ENCODE data around the gene ZDHHC14.

Gene ZDHHC14

DNA sequence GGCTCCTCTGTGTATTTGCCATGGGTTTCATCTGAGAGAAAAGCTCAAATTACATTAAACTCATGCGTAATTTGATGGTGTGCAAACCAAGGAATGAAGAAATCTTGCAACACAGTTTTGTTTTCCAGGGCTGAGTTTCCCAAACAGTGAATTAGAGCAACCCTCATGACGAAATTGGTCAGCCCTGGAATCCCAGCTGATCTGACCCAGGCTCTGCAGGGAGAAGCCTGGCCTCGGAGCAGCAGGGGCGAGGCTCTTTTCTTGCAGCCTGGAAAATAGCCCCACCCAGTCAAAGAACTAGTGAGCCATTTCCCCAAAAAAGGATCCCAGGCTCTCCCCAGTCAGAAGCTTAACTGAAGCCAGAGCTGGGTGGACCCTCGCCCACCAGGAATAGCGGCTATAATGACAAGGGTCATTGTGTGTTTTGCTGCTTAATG lies 334.8 kb downstream of the ZDHHC14 start:
- no peak overlapping the region for H3K9ac ChIP-seq (ENCODE audit: low read length)
- no peaks in the 10 kb centered on the region for H4K20me1 ChIP-seq (ENCODE audit: low read depth, low read length)
- H3K4me3 ChIP-seq (ENCODE audit: insufficient read depth, low read length, poor library complexity, severe bottlenecking), result no peak overlapping the region
- H3F3A ChIP-seq (ENCODE audit: insufficient read depth), result no peaks in the 10 kb centered on the region
- no peak overlapping the region for H3K27ac ChIP-seq (ENCODE audit: low read depth, low read length)
- no peak for TF ChIP-seq EZH2phosphoT487 (conservative IDR thresholded peaks at IDR 0.05; ENCODE audit: low read length)
- TF ChIP-seq, protein P1, sequence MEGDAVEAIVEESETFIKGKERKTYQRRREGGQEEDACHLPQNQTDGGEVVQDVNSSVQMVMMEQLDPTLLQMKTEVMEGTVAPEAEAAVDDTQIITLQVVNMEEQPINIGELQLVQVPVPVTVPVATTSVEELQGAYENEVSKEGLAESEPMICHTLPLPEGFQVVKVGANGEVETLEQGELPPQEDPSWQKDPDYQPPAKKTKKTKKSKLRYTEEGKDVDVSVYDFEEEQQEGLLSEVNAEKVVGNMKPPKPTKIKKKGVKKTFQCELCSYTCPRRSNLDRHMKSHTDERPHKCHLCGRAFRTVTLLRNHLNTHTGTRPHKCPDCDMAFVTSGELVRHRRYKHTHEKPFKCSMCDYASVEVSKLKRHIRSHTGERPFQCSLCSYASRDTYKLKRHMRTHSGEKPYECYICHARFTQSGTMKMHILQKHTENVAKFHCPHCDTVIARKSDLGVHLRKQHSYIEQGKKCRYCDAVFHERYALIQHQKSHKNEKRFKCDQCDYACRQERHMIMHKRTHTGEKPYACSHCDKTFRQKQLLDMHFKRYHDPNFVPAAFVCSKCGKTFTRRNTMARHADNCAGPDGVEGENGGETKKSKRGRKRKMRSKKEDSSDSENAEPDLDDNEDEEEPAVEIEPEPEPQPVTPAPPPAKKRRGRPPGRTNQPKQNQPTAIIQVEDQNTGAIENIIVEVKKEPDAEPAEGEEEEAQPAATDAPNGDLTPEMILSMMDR (IDR thresholded peaks at IDR 0.05; ENCODE audit: insufficient read depth, low read length, poor library complexity, severe bottlenecking), result no peak
- no peak overlapping the region for H3K4me2 ChIP-seq (ENCODE audit: low read depth, low read length, poor library complexity, severe bottlenecking)
- no peaks in the 10 kb centered on the region for H3K79me2 ChIP-seq (ENCODE audit: insufficient read depth, low read length)
- H2AFZ ChIP-seq (ENCODE audit: low read depth, low read length, severe bottlenecking), result no peak overlapping the region
- no peaks in the 10 kb centered on the region for H3K9me2 ChIP-seq (replicated peaks; ENCODE audit: insufficient read depth, low read length)
- H3K36me3 ChIP-seq (ENCODE audit: low read length), result no peaks in the 10 kb centered on the region
- no peaks in the 10 kb centered on the region for H3K9me3 ChIP-seq (ENCODE audit: insufficient read depth, low read length)
- no peaks in the 10 kb centered on the region for H3K27me3 ChIP-seq (ENCODE audit: low read length)

DNA sequence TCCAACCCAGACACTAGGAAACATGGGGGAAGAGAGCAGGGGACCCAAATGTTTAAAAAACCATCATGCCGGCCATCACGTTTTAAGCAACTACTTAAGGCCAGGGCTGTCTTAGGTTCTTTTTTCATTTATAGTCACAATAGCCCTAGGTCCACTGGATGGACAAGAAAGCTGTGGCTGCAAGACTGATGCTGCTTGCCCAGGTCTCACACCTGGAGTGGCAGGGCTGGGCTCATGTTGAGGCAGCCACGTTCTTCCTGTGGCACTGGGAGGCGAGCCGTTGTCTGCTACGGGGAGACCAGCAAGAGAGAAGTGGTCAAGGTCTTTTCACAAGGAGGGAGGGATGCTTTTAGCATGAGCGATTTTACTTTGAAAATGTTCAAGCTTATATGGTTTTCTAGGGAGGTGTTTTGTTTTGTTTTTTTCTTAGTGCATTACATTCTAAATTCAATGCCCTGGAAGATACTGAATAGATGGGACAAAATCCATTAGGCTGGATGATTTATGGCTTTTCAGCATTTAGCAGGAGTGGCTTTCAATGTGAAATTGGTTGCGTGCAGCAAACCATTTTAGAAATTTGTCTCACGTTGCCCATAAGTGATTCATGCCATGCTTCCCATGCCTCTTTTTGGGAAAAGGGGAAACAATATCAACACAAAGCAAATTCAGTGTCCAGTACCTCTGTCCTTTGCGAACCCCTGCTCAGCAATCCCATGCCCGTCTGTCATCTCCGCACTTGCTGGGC lies 335.4 kb downstream of the ZDHHC14 start:
- Histone ChIP-seq H4K20me1 (ENCODE audit: low read depth, low read length) (no peaks in the 10 kb centered on the region), H3K27ac (ENCODE audit: low read depth, low read length) (no peak overlapping the region), H3K27me3 (ENCODE audit: low read length) (no peaks in the 10 kb centered on the region), H3K9me2 (replicated peaks; ENCODE audit: insufficient read depth, low read length) (no peaks in the 10 kb centered on the region), H3K79me2 (ENCODE audit: insufficient read depth, low read length) (no peaks in the 10 kb centered on the region), H3K4me2 (ENCODE audit: low read depth, low read length, poor library complexity, severe bottlenecking) (no peak overlapping the region), H3F3A (ENCODE audit: insufficient read depth) (no peaks in the 10 kb centered on the region), H3K4me3 (ENCODE audit: insufficient read depth, low read length, poor library complexity, severe bottlenecking) (no peak overlapping the region), H3K36me3 (ENCODE audit: low read length) (no peaks in the 10 kb centered on the region), H3K9ac (ENCODE audit: low read length) (no peak overlapping the region), H3K9me3 (ENCODE audit: insufficient read depth, low read length) (no peaks in the 10 kb centered on the region), H2AFZ (ENCODE audit: low read depth, low read length, severe bottlenecking) (no peak overlapping the region)
- TF ChIP-seq, protein P1 (IDR thresholded peaks at IDR 0.05; ENCODE audit: insufficient read depth, low read length, poor library complexity, severe bottlenecking), result no peak
- TF ChIP-seq EZH2phosphoT487 (conservative IDR thresholded peaks at IDR 0.05; ENCODE audit: low read length), result no peak

DNA sequence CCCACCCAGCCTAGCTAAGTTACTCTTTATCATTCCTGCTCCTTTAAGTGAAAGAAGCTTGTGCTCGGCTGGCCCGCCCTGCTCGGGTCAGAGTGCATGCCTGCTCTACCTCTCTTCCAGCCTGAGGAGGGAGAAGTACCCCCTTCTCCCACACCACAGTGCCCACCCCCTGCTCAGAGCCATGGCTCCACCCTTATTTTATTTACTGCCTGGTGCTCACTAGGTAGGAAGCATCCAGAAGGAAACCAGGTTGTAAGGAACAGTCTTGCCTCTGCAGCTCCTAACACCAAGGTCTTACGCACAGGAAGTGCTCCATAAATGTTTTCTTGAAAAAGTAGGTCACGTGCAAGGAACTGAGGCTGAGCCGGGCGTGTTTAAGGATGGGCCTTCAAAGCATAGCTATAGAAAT lies 336.4 kb downstream of the ZDHHC14 start:
- Histone ChIP-seq H3K4me3 (ENCODE audit: insufficient read depth, low read length, poor library complexity, severe bottlenecking) (no peak overlapping the region), H4K20me1 (ENCODE audit: low read depth, low read length) (no peaks in the 10 kb centered on the region), H3K9me2 (replicated peaks; ENCODE audit: insufficient read depth, low read length) (no peaks in the 10 kb centered on the region), H3K79me2 (ENCODE audit: insufficient read depth, low read length) (no peaks in the 10 kb centered on the region), H3K36me3 (ENCODE audit: low read length) (no peaks in the 10 kb centered on the region), H3K27ac (ENCODE audit: low read depth, low read length) (no peak overlapping the region), H3K4me2 (ENCODE audit: low read depth, low read length, poor library complexity, severe bottlenecking) (no peak overlapping the region), H3K9ac (ENCODE audit: low read length) (no peak overlapping the region), H2AFZ (ENCODE audit: low read depth, low read length, severe bottlenecking) (no peak overlapping the region), H3F3A (ENCODE audit: insufficient read depth) (no peaks in the 10 kb centered on the region), H3K9me3 (ENCODE audit: insufficient read depth, low read length) (no peaks in the 10 kb centered on the region), H3K27me3 (ENCODE audit: low read length) (no peaks in the 10 kb centered on the region)
- TF ChIP-seq, protein P1 (IDR thresholded peaks at IDR 0.05; ENCODE audit: insufficient read depth, low read length, poor library complexity, severe bottlenecking), result no peak
- TF ChIP-seq EZH2phosphoT487 (conservative IDR thresholded peaks at IDR 0.05; ENCODE audit: low read length), result no peak
